Vagina (tissue), 2 donors: Measurements from ENCODE around the gene RNF217. TPM values are rescaled to one million over a fixed set of nuclear protein-coding genes. Genes with fewer than 3 reads are reported as not detected.

Source experiments
- DNase-seq, 2 donors: peaks; one replicate each; pipeline ENCODE4 v3.0.0-alpha.2; 2017; ENCODE audit errors: extremely low spot score in 2 of 2
- H3K27ac ChIP-seq: fragments of 200-600 bp; sonication (generic); one replicate; pipeline ENCODE4 v1.5.1; 2019
- H3K27me3 ChIP-seq: fragments of 200-600 bp; sonication (generic); one replicate; pipeline ENCODE4 v1.5.1; 2019
- H3K36me3 ChIP-seq, 2 donors: fragments of 200-600 bp; sonication (generic); one replicate each; pipeline ENCODE4 v1.5.1; 2017 to 2019
- H3K4me1 ChIP-seq: fragments of 200-600 bp; sonication (generic); one replicate; pipeline ENCODE4 v1.5.1; 2019
- H3K4me3 ChIP-seq, 2 donors: fragments of 200-600 bp; sonication (generic); 1 replicate in 1 of 2; 2 replicates in 1 of 2; pipeline ENCODE4 v1.5.1; 2016 to 2019
- H3K9me3 ChIP-seq: fragments of 200-600 bp; sonication (generic); one replicate; pipeline ENCODE4 v1.5.1; 2019
- POLR2A ChIP-seq, 2 donors: fragments of 450-650 bp; IDR thresholded peaks; one replicate each; pipeline ENCODE4 v1.6.1; 2017; ENCODE audit warnings: antibody characterized with exemption in 2 of 2, mild to moderate bottlenecking in 2 of 2, moderate library complexity in 2 of 2
- POLR2AphosphoS5 ChIP-seq, 2 donors: sonication (generic); formaldehyde crosslinking; IDR thresholded peaks; one replicate each; pipeline ENCODE4 v1.9.0; 2017; ENCODE audit warnings: antibody characterized with exemption in 2 of 2, mild to moderate bottlenecking in 2 of 2, low read depth in 1 of 2; ENCODE audit not compliant: insufficient read depth in 1 of 2
- intact Hi-C: fragments of 100-400 bp; cut with DNase I; formaldehyde crosslinking; loops from one replicate; pipeline ENCODE4 v1.15.1; 2023
- total RNA-seq: library from RNA; depleted of rRNA; stranded (reverse); fragments of >200 nt; gene quantifications from one replicate; pipeline ENCODE4 v1.2.3, GENCODE V29; 2016
- TF ChIP-seq, protein P1 (sequence below), 3 experiments: fragments of 450-650 bp in 2 of 3; fragments of 200-600 bp in 1 of 3; sonication (generic) in 1 of 3; IDR thresholded peaks; one replicate each; pipeline ENCODE4 v1.5.1; 2017 to 2019; ENCODE audit warnings: antibody characterized with exemption in 3 of 3, mild to moderate bottlenecking in 2 of 3, moderate library complexity in 2 of 3

The RNF217 gene
- total RNA-seq, 1 donor from 2014 or later = 26.0 TPM

DNA sequence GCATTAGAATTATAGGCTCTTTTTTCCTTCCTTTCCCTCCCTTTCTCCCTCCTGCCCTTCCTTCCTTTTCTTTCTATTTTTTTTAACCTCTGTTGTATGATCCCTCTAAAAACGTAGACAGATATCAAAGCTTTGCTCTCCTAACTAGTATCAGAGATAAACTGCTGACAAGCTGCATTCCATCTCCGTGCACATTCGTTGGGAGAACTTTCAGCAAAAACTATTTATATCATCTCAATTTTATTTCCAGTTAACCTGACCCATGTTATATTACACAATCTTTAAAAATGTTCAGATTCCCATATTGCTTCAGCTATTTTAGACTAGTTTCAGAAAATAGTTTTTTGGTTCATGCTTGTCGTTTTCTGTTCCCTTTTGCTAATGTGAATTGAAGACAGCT, 47.3 kb downstream of the RNF217 start:
- no peaks in the 10 kb centered on the region for H3K4me1 ChIP-seq
- no peaks in the 10 kb centered on the region for H3K36me3 ChIP-seq
- H3K4me3 ChIP-seq = no peak overlapping the region
- TF ChIP-seq, protein P1, sequence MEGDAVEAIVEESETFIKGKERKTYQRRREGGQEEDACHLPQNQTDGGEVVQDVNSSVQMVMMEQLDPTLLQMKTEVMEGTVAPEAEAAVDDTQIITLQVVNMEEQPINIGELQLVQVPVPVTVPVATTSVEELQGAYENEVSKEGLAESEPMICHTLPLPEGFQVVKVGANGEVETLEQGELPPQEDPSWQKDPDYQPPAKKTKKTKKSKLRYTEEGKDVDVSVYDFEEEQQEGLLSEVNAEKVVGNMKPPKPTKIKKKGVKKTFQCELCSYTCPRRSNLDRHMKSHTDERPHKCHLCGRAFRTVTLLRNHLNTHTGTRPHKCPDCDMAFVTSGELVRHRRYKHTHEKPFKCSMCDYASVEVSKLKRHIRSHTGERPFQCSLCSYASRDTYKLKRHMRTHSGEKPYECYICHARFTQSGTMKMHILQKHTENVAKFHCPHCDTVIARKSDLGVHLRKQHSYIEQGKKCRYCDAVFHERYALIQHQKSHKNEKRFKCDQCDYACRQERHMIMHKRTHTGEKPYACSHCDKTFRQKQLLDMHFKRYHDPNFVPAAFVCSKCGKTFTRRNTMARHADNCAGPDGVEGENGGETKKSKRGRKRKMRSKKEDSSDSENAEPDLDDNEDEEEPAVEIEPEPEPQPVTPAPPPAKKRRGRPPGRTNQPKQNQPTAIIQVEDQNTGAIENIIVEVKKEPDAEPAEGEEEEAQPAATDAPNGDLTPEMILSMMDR (IDR thresholded peaks at IDR 0.05) = no peak
- TF ChIP-seq POLR2A (IDR thresholded peaks at IDR 0.05) (no peak), POLR2AphosphoS5 (IDR thresholded peaks at IDR 0.05; ENCODE audit: insufficient read depth in 1 of 2, low read depth in 1 of 2) (no peak)
- DNase-seq = no peak
- no peaks in the 10 kb centered on the region for H3K9me3 ChIP-seq
- intact Hi-C loops = no loop called here
- H3K27ac ChIP-seq = no peak overlapping the region
- no peaks in the 10 kb centered on the region for H3K27me3 ChIP-seq

DNA sequence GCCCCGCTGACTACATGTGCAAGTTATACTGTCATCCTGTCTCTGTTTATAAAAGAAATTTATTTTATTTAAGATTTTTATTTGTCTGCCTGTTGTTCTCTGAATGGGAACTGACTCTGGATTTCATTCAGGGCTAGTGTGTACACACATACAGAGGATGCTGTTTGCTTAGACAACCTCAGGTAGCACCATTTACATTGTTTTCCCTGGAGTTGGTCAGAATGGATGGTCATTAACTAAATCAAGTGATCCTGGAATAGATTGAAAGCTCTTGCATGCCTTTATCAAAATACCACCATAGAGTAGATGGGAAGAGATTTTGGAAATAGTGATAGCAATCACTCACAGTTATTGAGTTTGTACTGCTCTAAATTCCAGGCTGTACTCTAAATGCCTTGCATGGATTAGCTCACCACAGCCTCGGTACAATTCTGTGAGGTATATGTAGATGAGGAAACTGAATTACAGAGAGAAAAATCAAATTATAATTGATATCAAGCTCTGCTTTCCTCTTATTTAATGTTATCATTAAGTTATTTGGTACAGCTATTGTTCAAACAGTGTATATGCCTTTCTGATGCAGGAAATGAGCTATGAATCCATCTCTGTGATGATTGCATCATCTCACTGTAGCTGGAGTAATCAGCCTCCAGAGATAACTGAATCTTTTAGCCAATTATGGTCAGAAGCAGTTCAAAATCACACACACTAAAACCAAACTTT, 51.9 kb downstream of the RNF217 start:
- intact Hi-C loops = no loop called here
- H3K27me3 ChIP-seq = no peaks in the 10 kb centered on the region
- H3K27ac ChIP-seq = no peak overlapping the region
- no peak for TF ChIP-seq POLR2AphosphoS5 (IDR thresholded peaks at IDR 0.05; ENCODE audit: insufficient read depth in 1 of 2, low read depth in 1 of 2)
- TF ChIP-seq POLR2A (IDR thresholded peaks at IDR 0.05) = no peak
- TF ChIP-seq, protein P1 (IDR thresholded peaks at IDR 0.05) = no peak
- no peak overlapping the region for H3K4me3 ChIP-seq
- H3K4me1 ChIP-seq = peaks cover 4% of the 10 kb centered on the region
- no peaks in the 10 kb centered on the region for H3K9me3 ChIP-seq
- DNase-seq = no peak
- no peaks in the 10 kb centered on the region for H3K36me3 ChIP-seq

DNA sequence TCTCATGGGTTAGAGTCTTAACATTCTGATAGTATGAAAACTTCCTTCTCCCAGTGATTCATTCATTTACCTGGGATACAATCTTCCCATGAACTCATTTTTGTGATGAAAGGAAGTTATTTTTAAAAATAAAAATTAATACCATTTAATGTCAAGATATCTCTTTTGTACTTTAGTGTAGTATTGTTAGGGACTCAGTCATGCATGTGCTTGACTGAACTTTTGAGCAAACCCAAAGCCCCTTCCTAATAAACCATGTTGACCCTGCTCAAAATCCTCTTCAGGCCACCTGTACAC, 52.4 kb downstream of the RNF217 start:
- Histone ChIP-seq H3K27me3 (no peaks in the 10 kb centered on the region), H3K4me3 (no peak overlapping the region), H3K27ac (no peak overlapping the region), H3K9me3 (no peaks in the 10 kb centered on the region), H3K36me3 (no peaks in the 10 kb centered on the region), H3K4me1 (peaks cover 4% of the 10 kb centered on the region)
- TF ChIP-seq, protein P1 (IDR thresholded peaks at IDR 0.05) = no peak
- TF ChIP-seq POLR2AphosphoS5 (IDR thresholded peaks at IDR 0.05; ENCODE audit: insufficient read depth in 1 of 2, low read depth in 1 of 2) (no peak), POLR2A (IDR thresholded peaks at IDR 0.05) (no peak)
- DNase-seq = no peak
- intact Hi-C loops = no loop called here

DNA sequence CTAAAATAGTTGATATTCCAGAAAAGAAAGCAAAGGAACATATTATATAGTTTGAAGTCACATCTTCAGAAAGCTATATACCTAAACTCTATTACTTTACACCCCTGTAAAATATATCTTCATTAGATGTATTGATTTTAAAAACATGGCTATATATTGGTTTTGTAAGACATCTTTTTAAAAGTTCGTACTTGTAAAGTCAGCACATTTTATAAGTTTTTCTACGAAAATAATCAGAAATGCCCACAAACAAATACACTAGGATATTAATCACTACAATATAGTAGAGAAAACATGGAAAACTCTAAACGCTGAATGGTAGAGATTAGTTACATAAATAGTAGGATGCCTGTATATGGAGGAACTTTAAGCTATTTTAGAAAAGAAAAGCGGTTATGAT, 52.9 kb downstream of the RNF217 start:
- Histone ChIP-seq H3K4me3 (no peak overlapping the region), H3K4me1 (peaks cover 4% of the 10 kb centered on the region), H3K9me3 (no peaks in the 10 kb centered on the region), H3K27me3 (no peaks in the 10 kb centered on the region), H3K27ac (no peak overlapping the region), H3K36me3 (no peaks in the 10 kb centered on the region)
- DNase-seq = no peak
- TF ChIP-seq POLR2AphosphoS5 (IDR thresholded peaks at IDR 0.05; ENCODE audit: insufficient read depth in 1 of 2, low read depth in 1 of 2) = no peak
- TF ChIP-seq, protein P1 (IDR thresholded peaks at IDR 0.05) = no peak
- intact Hi-C loops = no loop called here

DNA sequence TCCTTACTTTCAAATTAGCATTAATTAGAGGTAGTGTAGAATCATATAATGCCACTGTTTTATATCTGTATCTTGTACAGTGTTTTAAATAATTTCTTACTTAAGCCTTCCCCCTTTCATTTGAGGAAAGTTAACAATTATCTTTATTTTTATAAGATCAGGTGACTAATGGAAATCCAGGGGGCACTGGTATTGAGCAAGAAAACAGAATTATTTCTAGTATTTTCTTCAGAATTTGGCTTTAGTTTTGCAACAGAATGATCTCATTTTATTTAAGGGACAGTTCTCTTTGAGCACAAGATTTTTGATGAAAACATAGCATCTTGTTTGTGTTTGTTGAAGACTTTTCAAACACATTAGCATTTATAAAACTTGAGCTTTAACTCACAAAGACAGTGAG, 55.9 kb downstream of the RNF217 start:
- H3K4me1 ChIP-seq = peaks cover 16% of the 10 kb centered on the region
- no peaks in the 10 kb centered on the region for H3K9me3 ChIP-seq
- no peak for DNase-seq
- intact Hi-C loops = no loop called here
- no peaks in the 10 kb centered on the region for H3K27me3 ChIP-seq
- H3K27ac ChIP-seq = no peak overlapping the region
- no peak for TF ChIP-seq POLR2A (IDR thresholded peaks at IDR 0.05)
- TF ChIP-seq, protein P1 (IDR thresholded peaks at IDR 0.05) = no peak
- no peak for TF ChIP-seq POLR2AphosphoS5 (IDR thresholded peaks at IDR 0.05; ENCODE audit: insufficient read depth in 1 of 2, low read depth in 1 of 2)
- no peak overlapping the region for H3K4me3 ChIP-seq
- no peaks in the 10 kb centered on the region for H3K36me3 ChIP-seq
